GM12878 (cell line): ENCODE measurements around the gene SLC12A5. TPM values are rescaled to one million over a fixed set of nuclear protein-coding genes. Genes with fewer than 3 reads are reported as not detected.

Experiments
- ATAC-seq: fragments of 200-7000 bp; cut with Tn5 transposase; 3 replicates; pipeline ENCODE4 v1.9.1; 2020; ENCODE audit warnings: mild to moderate bottlenecking, moderate library complexity
- BruUV-seq: library from RNA; stranded (reverse); fragments of 400-500 nt; replicated peaks from 2 replicates; lab custom pipeline; 2021; lab: Mats Ljungman, UMichigan
- CTCF ChIA-PET: fragments of 300-600 bp; sonication (Branson Sonifier 250); formaldehyde crosslinking; extraction: SDS; loops from one replicate; lab custom pipeline; 2021; ENCODE audit warnings: inconsistent platforms; lab: Yijun Ruan, JAX
- POLR2A ChIA-PET: fragments of 350-600 bp; formaldehyde crosslinking; extraction: SDS; loops from one replicate; lab custom pipeline; 2021; ENCODE audit warnings: inconsistent platforms; lab: Charles Lee
- RAD21 ChIA-PET: fragments of 300-600 bp; sonication (Branson Sonifier 250); formaldehyde crosslinking; loops from one replicate; lab custom pipeline; 2023; ENCODE audit warnings: antibody characterized with exemption; ENCODE audit not compliant: unreplicated experiment; lab: Charles Lee
- SMC1A ChIA-PET: fragments of 300-600 bp; sonication (Branson Sonifier 250); formaldehyde crosslinking; loops from one replicate; lab custom pipeline; 2023; ENCODE audit not compliant: unreplicated experiment, uncharacterized antibody; lab: Charles Lee
- DNase-seq: peaks from one replicate; pipeline ENCODE4 v3.0.0-alpha.2; 2011; ENCODE audit warnings: low read depth, low spot score
- FAIRE-seq: peaks from 3 replicates; lab custom pipeline; 2011; peaks lifted over from hg19 to GRCh38; lab: Jason Lieb, UNC
- H2AFZ ChIP-seq: 2 replicates; pipeline ENCODE4 v1.6.0; 2011; ENCODE audit warnings: low read depth, low read length, control low read depth; ENCODE audit not compliant: control insufficient read depth
- H3K27ac ChIP-seq: 2 replicates; pipeline ENCODE4 v1.5.1; 2011; ENCODE audit warnings: control low read depth; ENCODE audit not compliant: control insufficient read depth, insufficient read depth
- H3K27me3 ChIP-seq, 2 experiments: replicated peaks in 1 of 2; 2 replicates each; pipeline versions ENCODE4 v1.6.0 to v1.6.1; 2011; ENCODE audit warnings: low read length in 1 of 2; ENCODE audit not compliant: control insufficient read depth in 2 of 2, insufficient read depth in 2 of 2
- H3K36me3 ChIP-seq, 2 experiments: 2 replicates each; pipeline ENCODE4 v1.5.1; 2011; ENCODE audit warnings: low read length in 1 of 2; ENCODE audit not compliant: control insufficient read depth in 2 of 2, insufficient read depth in 2 of 2
- H3K4me1 ChIP-seq: 2 replicates; pipeline ENCODE4 v1.6.1; 2011; ENCODE audit warnings: mild to moderate bottlenecking, low read length, moderate library complexity, mixed read lengths; ENCODE audit not compliant: control insufficient read depth, insufficient read depth
- H3K4me2 ChIP-seq: 2 replicates; pipeline ENCODE4 v1.6.0; 2011; ENCODE audit warnings: control low read depth; ENCODE audit not compliant: control insufficient read depth, insufficient read depth
- H3K4me3 ChIP-seq: fragments of 200-600 bp; sonication (generic); 2 replicates; pipeline ENCODE4 v1.5.1; 2016
- H3K79me2 ChIP-seq: 2 replicates; pipeline ENCODE4 v1.6.0; 2011; ENCODE audit warnings: low read length; ENCODE audit not compliant: control insufficient read depth, insufficient read depth
- H3K9ac ChIP-seq: 2 replicates; pipeline ENCODE4 v1.8.0; 2011; ENCODE audit warnings: low read length, control low read depth, mixed read lengths; ENCODE audit not compliant: control insufficient read depth, insufficient read depth
- H3K9me3 ChIP-seq: replicated peaks from 3 replicates; pipeline ENCODE4 v1.5.1; 2011; ENCODE audit warnings: mild to moderate bottlenecking, low read length; ENCODE audit not compliant: control insufficient read depth, insufficient read depth
- H4K20me1 ChIP-seq: 2 replicates; pipeline ENCODE4 v1.6.0; 2011; ENCODE audit not compliant: control insufficient read depth, insufficient read depth
- BCL11A ChIP-seq: IDR thresholded peaks from 2 replicates; pipeline ENCODE4 v1.6.1; 2011; ENCODE audit warnings: low read depth, low read length
- CBX3 ChIP-seq: fragments of 200-600 bp; sonication (generic); IDR thresholded peaks from 2 replicates; pipeline ENCODE4 v1.6.1; 2016; ENCODE audit warnings: low read depth, borderline replicate concordance
- CBX5 ChIP-seq: sonication (generic); IDR thresholded peaks from 2 replicates; pipeline ENCODE4 v1.6.1; 2016; ENCODE audit warnings: low read depth, moderate library complexity, mild to moderate bottlenecking, inconsistent platforms
- CEBPB ChIP-seq, 2 experiments: fragments of 150-350 bp in 1 of 2; IDR thresholded peaks; 2 replicates each; pipeline ENCODE4 v1.6.1; 2012 to 2014; ENCODE audit warnings: low read depth in 2 of 2, low read length in 2 of 2, borderline replicate concordance in 1 of 2, inconsistent platforms in 1 of 2
- HDAC2 ChIP-seq: fragments of 200-600 bp; sonication (generic); IDR thresholded peaks from 2 replicates; pipeline ENCODE4 v1.6.1; 2017
- KLF5 ChIP-seq: fragments of 450-650 bp; IDR thresholded peaks from 2 replicates; pipeline ENCODE4 v1.6.1; 2014; ENCODE audit warnings: mild to moderate bottlenecking; ENCODE audit not compliant: partially characterized antibody
- MAX ChIP-seq: IDR thresholded peaks from 2 replicates; pipeline ENCODE4 v1.6.1; 2012; ENCODE audit warnings: low read depth, low read length, improper control_type of control experiment
- SKIL ChIP-seq: fragments of 450-650 bp; IDR thresholded peaks from 2 replicates; pipeline ENCODE4 v1.6.1; 2017; ENCODE audit warnings: mild to moderate bottlenecking, low read depth, inconsistent platforms; ENCODE audit not compliant: poor library complexity, severe bottlenecking
- SMAD1 ChIP-seq: fragments of 450-650 bp; IDR thresholded peaks from 2 replicates; pipeline ENCODE4 v1.6.1; 2018; ENCODE audit warnings: mild to moderate bottlenecking, low read depth; ENCODE audit not compliant: partially characterized antibody
- TBL1XR1 ChIP-seq: IDR thresholded peaks from 2 replicates; pipeline ENCODE4 v1.6.1; 2012; ENCODE audit warnings: low read depth, low read length, improper control_type of control experiment
- YY1 ChIP-seq: IDR thresholded peaks from 2 replicates; pipeline ENCODE4 v1.6.1; 2011; ENCODE audit warnings: low read depth, mild to moderate bottlenecking, low read length
- ZBTB11 ChIP-seq: fragments of 450-650 bp; formaldehyde crosslinking; IDR thresholded peaks from 2 replicates; pipeline ENCODE4 v1.5.0; 2022; ENCODE audit warnings: mild to moderate bottlenecking, missing genetic modification characterization
- ZNF592 ChIP-seq: fragments of 450-650 bp; IDR thresholded peaks from 2 replicates; pipeline ENCODE4 v1.6.1; 2017; ENCODE audit warnings: mild to moderate bottlenecking, moderate library complexity
- WGBS: methylation state at CpG from one replicate; pipeline ENCODE4 v1.1.6; 2016; ENCODE audit warnings: low lambda C conversion rate; ENCODE audit not compliant: insufficient replicate concordance, insufficient coverage; ENCODE audit errors: missing lambda C conversion rate; 5-methylcytosine and 5-hydroxymethylcytosine counted together
- in situ Hi-C: fragments of 300-500 bp; cut with MboI; formaldehyde crosslinking; loops from 9 replicates; pipeline ENCODE4 v1.14.3; 2018; ENCODE audit warnings: mixed read lengths
- intact Hi-C: fragments of 100-400 bp; cut with micrococcal nuclease; formaldehyde crosslinking; loops from one replicate; pipeline ENCODE4 v1.14.2; 2022; ENCODE audit not compliant: unreplicated experiment
- polyA plus RNA-seq, 11 experiments: library from polyadenylated mRNA; depleted of rRNA in 4 of 11; unstranded in 6 of 11; stranded (reverse) in 5 of 11; fragments of >200 nt; fragmentation: Nextera tagmentation in 4 of 11; fragmentation: Illumina TruSeq in 1 of 11; extraction: Ambion mirVana in 4 of 11; extraction: Trizol in 1 of 11; gene quantifications; 1 replicate in 1 of 11; 2 replicates in 10 of 11; pipeline versions ENCODE4 v1.2.1 to v1.2.3, GENCODE V29; 2011 to 2016; ENCODE audit warnings: inconsistent platforms in 2 of 11, missing spikeins in 2 of 11, low read depth in 1 of 11
- total RNA-seq, 4 experiments: library from RNA; depleted of rRNA in 3 of 4; stranded (reverse); fragments of >200 nt in 3 of 4; fragmentation: Illumina TruSeq in 1 of 4; extraction: Trizol in 1 of 4; gene quantifications; 2 replicates each; pipeline versions ENCODE4 v1.2.1 to v1.2.3, GENCODE V29; 2013 to 2021

The SLC12A5 gene
- total and polyA plus RNA-seq, 10 of the 15 experiments (the other 5 are each of a cell fraction or from before 2014, with no cell fraction given), result 0.26 to 2.7 (median 1.2) TPM

GRCh38 chr20:46013322-46013828 is 15.6 kb upstream of the SLC12A5 start:
- RAD21 ChIA-PET, result interaction anchor here (0.7 to 6.6 kb wide), 8 partner anchors 9 to 79 kb away, joined by 3 to 66 read pairs (median 7); partner anchors contain the start of gene PCIF1
- ATAC-seq, result no peak
- H3K4me2 ChIP-seq, result 0 out of 2 replicates have a peak overlapping the region, but pooled peaks have one; percentile 3
- TF ChIP-seq SKIL (no peak), HDAC2 (no peak), SMAD1 (no peak), ZBTB11 (CRISPR knock-in tag) (no peak), TBL1XR1 (no peak), YY1 (no peak), MAX (no peak), CEBPB (IDR thresholded peaks at IDR 0.05; ENCODE audit: borderline replicate concordance in 1 of 2, low read depth in 2 of 2, low read length in 2 of 2) (no peak), KLF5 (no peak), BCL11A (no peak), ZNF592 (no peak), CBX5 (no peak), CBX3 (no peak)

More at GRCh38 chr20:46013322-46013828, 15.6 kb upstream of the SLC12A5 start:
- Histone ChIP-seq H3K4me3 (no peak overlapping the region), H3K9me3 (no peaks in the 10 kb centered on the region; the same call in 2 of the 3 replicates), H3K9ac (no peak overlapping the region), H4K20me1 (no peaks in the 10 kb centered on the region), H2AFZ (no peak overlapping the region), H3K36me3 (no peaks in the 10 kb centered on the region), H3K27me3 (peaks cover 11 to 12% of the 10 kb centered on the region in 2 experiments; a peak in 3 of 4 replicates), H3K4me1 (peaks cover 16% of the 10 kb centered on the region), H3K79me2 (no peaks in the 10 kb centered on the region), H3K27ac (no peak overlapping the region)
- ChIA-PET POLR2A (interaction anchor here (0.7 kb wide), 1 partner anchor 104 kb away, joined by 6 read pairs; no protein-coding TSS in a partner anchor), CTCF (interaction anchor here (0.6 to 11.5 kb wide), 25 partner anchors 9 to 803 kb away, joined by 3 to 190 read pairs (median 5); partner anchors contain the start of genes PCIF1 and ZSWIM1), SMC1A (interaction anchor here (0.6 to 2.0 kb wide), 9 partner anchors 15 to 472 kb away, joined by 3 to 12 read pairs (median 4); no protein-coding TSS in a partner anchor)
- intact Hi-C loops (loop anchor here (5.0 kb wide), 1 partner anchor 41 kb away; the partner anchor contains the start of gene ZNF335), in situ Hi-C loops (no loop called here)
- no TSS peak for BruUV-seq
- FAIRE-seq (no peak), DNase-seq (no peak)
- WGBS, result 37% methylated on average over 28 of the region's 29 CpGs
